HepG2 (cell line): ENCODE measurements around the gene RNF150.

ENCODE experiments used
- EZH2 ChIP-seq: conservative IDR thresholded peaks from 2 replicates; pipeline ENCODE4 v1.6.1; 2012; ENCODE audit warnings: mild to moderate bottlenecking, low read depth, low read length, moderate library complexity
- FOXJ3 ChIP-seq: sonication (generic); formaldehyde crosslinking; IDR thresholded peaks from 2 replicates; pipeline ENCODE4 v1.4.0; 2020; ENCODE audit warnings: missing genetic modification reagents, mild to moderate bottlenecking, borderline replicate concordance
- ZFP62 ChIP-seq: sonication (generic); formaldehyde crosslinking; IDR thresholded peaks from 2 replicates; pipeline ENCODE4 v1.4.0; 2020; ENCODE audit warnings: missing genetic modification reagents
- ZNF235 ChIP-seq: sonication (generic); formaldehyde crosslinking; IDR thresholded peaks from 2 replicates; pipeline ENCODE4 v1.8.1; 2023; ENCODE audit warnings: mild to moderate bottlenecking, missing genetic modification reagents, borderline replicate concordance
- ZNF605 ChIP-seq: sonication (generic); formaldehyde crosslinking; IDR thresholded peaks from 2 replicates; pipeline ENCODE4 v1.8.0; 2022; ENCODE audit warnings: mild to moderate bottlenecking, missing genetic modification reagents
- TF ChIP-seq, protein P1 (sequence below): sonication (generic); formaldehyde crosslinking; IDR thresholded peaks from 2 replicates; pipeline ENCODE4 v1.9.0; 2022; ENCODE audit warnings: low read depth, missing genetic modification reagents

DNA sequence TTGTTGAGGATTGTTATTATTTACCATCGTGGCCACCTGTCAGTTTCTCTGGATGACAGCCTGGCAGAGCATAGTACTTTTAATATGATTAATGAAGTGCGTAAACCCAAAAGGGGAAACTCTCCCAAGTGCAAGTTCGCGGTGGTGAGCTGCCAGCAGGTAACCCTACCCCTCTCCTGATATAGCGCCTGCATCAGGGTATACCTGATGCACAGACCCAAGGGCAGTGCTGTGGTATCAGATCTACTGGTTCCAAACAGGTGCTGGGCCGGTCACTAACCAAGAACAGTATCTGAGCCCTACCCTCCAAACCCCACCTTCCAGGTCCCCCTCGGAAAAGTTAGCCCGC is 1.6 kb downstream of the RNF150 start:
- TF ChIP-seq FOXJ3 (CRISPR knock-in tag) (no peak), ZNF605 (no peak), ZFP62 (CRISPR knock-in tag) (no peak), EZH2 (no peak), ZNF235 (no peak)
- TF ChIP-seq, protein P1, sequence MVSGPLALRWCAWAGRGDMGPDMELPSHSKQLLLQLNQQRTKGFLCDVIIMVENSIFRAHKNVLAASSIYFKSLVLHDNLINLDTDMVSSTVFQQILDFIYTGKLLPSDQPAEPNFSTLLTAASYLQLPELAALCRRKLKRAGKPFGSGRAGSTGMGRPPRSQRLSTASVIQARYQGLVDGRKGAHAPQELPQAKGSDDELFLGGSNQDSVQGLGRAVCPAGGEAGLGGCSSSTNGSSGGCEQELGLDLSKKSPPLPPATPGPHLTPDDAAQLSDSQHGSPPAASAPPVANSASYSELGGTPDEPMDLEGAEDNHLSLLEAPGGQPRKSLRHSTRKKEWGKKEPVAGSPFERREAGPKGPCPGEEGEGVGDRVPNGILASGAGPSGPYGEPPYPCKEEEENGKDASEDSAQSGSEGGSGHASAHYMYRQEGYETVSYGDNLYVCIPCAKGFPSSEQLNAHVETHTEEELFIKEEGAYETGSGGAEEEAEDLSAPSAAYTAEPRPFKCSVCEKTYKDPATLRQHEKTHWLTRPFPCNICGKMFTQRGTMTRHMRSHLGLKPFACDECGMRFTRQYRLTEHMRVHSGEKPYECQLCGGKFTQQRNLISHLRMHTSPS: no peak
